Measurements from ENCODE around the gene BTBD16. TPM values are rescaled to one million over a fixed set of nuclear protein-coding genes. Genes with fewer than 3 reads are reported as not detected.

Gene BTBD16
- total RNA-seq, 1 donor from 2014 or later: 0.35 TPM

DNA sequence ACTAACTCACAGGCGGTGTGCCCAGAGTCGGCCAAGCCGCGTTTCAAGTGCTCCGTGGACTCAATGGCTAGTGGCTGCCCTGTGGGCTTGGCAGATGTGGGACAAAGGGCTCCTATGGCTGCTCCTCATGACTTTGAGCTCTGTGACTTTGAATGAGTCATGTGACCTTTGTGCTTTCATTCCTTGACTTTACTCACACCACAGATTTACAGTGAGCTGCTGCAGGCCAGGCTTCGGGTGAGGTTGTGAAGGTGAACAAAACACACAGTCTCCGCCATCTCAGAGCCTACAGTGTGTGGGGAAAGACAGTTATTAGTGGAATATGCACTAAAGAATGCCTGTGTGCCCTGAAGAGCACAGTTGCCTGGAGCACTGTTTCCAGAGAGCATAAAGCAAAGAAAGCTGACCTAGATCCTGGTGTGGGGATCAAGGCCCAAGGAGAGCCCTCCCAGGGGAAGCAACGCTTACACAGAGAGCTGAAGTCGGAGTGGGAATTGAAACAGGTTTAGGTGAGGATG lies 73.7 kb downstream of the BTBD16 start:
- intact Hi-C loops (cut with DNase I): no loop called here
- no peak for TF ChIP-seq CTCF (IDR thresholded peaks at IDR 0.05)
- no peaks in the 10 kb centered on the region for H3K27me3 ChIP-seq
- H3K4me1 ChIP-seq: no peaks in the 10 kb centered on the region
- no peaks in the 10 kb centered on the region for H3K36me3 ChIP-seq
- no peak overlapping the region for H3K27ac ChIP-seq
- DNase-seq: no peak
- no peak for ATAC-seq
- no peak overlapping the region for H3K4me3 ChIP-seq
- no peaks in the 10 kb centered on the region for H3K9me3 ChIP-seq

- Histone ChIP-seq H3K4me3 (no peak overlapping the region), H3K27me3 (no peaks in the 10 kb centered on the region), H3K9me3 (no peaks in the 10 kb centered on the region), H3K27ac (no peak overlapping the region), H3K36me3 (no peaks in the 10 kb centered on the region), H3K4me1 (no peaks in the 10 kb centered on the region)
- DNase-seq: no peak
- no peak for ATAC-seq
- intact Hi-C loops (cut with DNase I): no loop called here
- TF ChIP-seq CTCF (IDR thresholded peaks at IDR 0.05): no peak
These were observed 75.3 kb downstream of the BTBD16 start for GRCh38 chr10:122346326-122346950.

- Histone ChIP-seq H3K36me3 (no peaks in the 10 kb centered on the region), H3K9me3 (no peaks in the 10 kb centered on the region), H3K27me3 (no peaks in the 10 kb centered on the region), H3K4me3 (no peak overlapping the region), H3K4me1 (no peaks in the 10 kb centered on the region), H3K27ac (no peak overlapping the region)
- DNase-seq (no peak), ATAC-seq (no peak)
- TF ChIP-seq CTCF (IDR thresholded peaks at IDR 0.05): no peak
- intact Hi-C loops (cut with DNase I): no loop called here
These were observed 76.2 kb downstream of the BTBD16 start for GRCh38 chr10:122347170-122347841.

GRCh38 chr10:122348512-122348911 lies 77.4 kb downstream of the BTBD16 start:
- intact Hi-C loops (cut with DNase I): no loop called here
- Histone ChIP-seq H3K4me3 (no peak overlapping the region), H3K27me3 (no peaks in the 10 kb centered on the region), H3K9me3 (no peaks in the 10 kb centered on the region), H3K27ac (no peak overlapping the region), H3K36me3 (no peaks in the 10 kb centered on the region), H3K4me1 (no peaks in the 10 kb centered on the region)
- ATAC-seq: no peak
- no peak for DNase-seq
- TF ChIP-seq CTCF (IDR thresholded peaks at IDR 0.05): no peak

DNA sequence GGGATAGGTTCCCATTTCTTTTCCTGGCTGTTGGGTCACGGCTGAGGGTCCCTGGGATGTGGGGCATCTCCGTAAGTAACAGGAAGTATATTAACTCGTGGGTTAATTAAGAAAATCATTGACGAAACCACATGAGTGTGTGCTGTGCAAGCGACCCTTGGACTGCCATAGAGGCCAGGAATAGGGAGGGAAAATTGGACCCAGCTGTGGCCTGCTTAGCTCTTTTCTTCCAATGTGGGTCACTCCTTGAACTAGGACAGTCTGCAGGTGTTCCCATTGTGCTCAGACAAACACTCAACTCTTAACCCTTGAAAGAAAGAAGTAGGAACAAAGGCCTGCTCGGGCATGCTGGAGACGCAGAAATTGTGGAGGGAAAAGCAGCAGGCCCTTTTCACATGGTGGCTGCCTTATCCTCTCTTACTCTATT lies 77.9 kb downstream of the BTBD16 start:
- H3K27me3 ChIP-seq: no peaks in the 10 kb centered on the region
- no peak for TF ChIP-seq CTCF (IDR thresholded peaks at IDR 0.05)
- ATAC-seq: no peak
- DNase-seq: no peak
- H3K4me3 ChIP-seq: no peak overlapping the region
- H3K9me3 ChIP-seq: no peaks in the 10 kb centered on the region
- H3K27ac ChIP-seq: no peak overlapping the region
- no peaks in the 10 kb centered on the region for H3K36me3 ChIP-seq
- intact Hi-C loops (cut with DNase I): no loop called here
- H3K4me1 ChIP-seq: no peaks in the 10 kb centered on the region
